GM21576 (cell line): ENCODE data around the gene ELP4.

Experiments
- ATAC-seq: cut with Tn5 transposase; IDR thresholded peaks from one replicate; pipeline ENCODE4 v1.9.1; 2021; ENCODE audit warnings: mild to moderate bottlenecking, moderate library complexity; ENCODE audit not compliant: unreplicated experiment

Gene ELP4

DNA sequence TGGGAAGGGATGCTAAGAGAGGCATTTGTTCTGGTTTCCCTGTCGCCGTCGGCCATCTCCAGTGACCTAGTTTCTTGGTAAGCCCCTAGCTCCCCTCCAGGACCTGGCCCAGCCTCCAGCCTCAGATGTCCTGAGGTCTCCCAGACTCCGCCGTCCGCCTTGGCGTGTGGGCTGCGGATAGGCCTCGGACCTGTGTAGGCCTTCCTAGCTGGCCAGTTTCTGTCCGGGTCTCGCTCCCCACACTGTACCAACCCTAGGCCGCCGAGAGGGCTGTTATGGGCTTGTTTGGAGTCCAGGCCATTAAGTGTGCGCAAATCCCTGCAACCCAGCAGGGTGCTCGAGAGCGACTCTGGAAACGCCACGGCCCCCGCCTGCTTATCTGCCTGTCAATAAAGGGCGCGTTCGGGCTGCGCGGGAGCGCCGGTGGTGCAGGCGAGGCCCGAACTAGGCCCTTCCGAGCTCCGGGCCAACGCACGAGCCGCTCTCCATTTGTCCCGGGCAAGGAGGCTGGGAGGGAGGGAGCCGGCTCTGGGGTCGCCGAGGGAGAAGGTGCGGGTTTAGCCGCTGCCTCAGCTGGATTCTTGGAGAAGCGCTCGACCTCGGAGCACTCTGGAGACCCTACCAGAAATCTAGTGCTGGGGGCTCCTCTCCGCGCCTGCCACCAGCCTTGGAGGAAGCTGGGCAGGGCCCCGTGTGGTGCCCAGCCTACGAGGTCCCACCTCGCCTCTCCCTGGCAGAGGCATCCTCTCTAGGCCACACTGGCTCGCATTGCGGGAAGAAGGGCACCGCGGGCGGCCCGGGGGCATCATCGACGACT, 310.3 kb downstream of the ELP4 start:
- ATAC-seq = no peak

DNA sequence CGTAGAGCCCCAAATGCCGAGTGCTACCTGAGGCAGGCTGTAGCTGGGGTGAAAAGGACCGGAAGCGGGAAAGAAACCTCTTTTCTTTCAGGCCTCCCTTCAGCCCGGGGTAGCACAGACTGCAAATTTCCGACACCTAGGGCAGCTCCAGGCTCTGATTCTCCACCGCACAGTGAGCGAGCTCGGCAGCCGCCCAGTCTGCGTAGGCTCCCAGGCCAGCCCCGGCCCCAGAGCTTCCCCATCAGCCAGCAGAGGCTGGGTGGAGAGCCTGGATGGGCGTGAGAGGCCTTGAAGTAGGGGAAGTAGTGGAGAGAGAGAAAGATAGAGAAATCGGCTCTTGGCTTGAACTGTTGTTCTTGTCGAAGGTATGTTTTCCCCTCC, 310.9 kb downstream of the ELP4 start:
- no peak for ATAC-seq

DNA sequence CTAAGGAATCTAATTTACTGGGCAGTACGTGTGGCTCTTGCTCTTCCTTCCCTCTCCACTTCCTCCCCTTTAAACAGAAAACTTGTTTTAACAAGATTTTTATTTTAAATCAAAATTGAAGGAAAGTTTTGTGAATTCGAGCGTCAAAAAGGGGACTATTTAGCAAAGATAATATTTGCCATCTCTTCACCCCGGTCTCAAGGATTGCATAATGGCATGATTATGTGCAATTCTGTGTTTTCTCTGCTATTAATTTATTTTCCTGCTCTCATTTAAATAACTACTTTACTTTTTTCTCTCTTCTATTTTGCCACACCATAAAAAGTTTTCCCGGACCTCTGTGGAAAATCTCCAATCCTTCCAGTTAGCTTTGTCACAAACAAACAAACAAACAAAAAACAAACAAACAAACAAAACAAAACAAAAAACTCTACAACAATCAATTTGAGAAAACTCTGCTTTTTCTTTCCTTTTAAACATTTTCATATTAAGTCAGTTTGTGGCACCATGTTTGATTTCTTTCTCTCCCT, 311.7 kb downstream of the ELP4 start:
- ATAC-seq = no peak

DNA sequence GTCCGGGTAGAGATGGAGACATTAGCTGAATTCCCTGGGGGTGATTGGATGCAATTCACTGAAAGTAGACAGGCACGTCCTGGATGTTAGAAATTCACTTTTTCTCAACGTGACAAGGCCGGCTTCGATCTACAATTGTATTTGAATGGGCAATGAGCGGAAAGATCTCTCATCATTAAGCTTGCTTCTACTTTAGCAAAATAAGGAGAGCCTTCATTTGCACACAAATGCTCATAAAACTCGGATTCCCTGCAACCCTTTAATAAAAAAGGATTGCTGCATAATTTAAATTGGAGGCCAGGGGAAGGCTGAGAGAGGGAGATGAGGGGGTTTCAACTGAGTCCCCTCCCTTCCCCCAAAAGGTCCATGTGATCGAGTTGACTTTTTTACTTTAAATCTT, 312.2 kb downstream of the ELP4 start:
- ATAC-seq = no peak

DNA sequence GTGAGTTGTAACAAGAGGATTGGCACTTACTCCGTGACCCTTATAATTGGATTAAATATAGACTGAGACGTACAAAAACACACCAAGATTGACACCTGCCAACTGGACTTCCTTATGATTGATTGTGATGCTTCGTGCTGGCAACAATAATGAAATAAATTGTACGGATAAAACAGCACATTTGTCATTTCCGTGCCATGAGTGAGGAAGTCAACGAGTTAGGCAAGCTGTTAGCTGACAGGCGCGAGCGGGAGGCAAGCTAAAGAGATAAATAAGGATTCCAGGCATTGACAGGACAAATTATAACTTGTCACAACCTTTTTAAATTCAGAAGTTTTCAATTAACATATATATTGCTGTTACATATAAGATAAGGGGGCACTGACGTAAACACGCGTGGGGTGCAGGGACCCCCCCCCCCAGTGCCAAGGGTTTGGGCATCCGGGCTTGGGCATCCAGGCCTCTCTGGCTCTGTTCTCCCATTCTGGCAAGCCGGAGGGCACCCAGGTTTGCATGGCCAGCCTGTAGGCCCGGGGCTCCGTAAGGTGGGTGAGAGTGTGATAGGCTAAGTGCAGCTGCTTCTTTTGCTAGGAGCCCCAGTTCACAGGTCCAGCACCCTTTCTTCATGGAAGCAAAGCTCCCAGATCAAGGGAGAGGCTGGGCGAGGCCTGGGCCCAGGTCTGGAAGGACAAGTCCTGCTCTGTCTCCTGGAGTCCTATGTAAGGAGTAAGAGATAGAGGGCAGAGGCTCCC, 312.8 kb downstream of the ELP4 start:
- no peak for ATAC-seq

DNA sequence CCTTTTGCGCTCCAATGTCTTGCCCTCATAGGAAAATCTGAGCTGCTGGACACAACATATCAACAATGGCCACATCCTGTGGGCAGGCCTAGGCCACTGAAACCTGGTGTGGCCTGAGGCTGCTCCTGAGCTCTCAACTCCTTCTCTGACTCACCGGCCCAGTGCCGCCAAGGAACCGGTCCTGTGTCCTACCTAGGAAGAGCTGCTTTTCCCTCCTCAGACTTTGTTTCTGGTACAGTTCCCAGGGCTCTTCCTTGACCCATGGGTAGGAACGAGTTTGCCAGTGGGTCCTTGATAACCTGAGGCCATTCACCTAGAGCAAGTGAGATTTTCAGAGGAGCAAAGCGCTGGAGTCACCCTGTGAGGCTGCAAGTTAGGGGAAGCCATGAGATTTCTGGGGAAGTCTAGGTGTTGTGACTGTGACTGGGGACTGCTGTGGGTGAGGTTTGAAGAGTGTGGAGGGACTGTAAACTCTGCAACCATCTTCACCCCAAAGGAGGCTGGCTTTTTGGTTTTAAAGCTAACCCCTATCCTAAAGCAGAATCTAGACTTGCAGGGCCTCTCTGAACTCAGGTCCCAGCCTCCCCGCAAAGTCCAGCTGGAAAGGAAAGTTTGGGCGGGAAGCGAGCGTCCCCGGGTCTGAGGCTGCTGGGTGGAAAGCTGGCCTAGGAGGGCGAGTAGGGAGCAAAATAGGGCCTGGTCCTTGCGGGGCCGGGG, 313.5 kb downstream of the ELP4 start:
- no peak for ATAC-seq

DNA sequence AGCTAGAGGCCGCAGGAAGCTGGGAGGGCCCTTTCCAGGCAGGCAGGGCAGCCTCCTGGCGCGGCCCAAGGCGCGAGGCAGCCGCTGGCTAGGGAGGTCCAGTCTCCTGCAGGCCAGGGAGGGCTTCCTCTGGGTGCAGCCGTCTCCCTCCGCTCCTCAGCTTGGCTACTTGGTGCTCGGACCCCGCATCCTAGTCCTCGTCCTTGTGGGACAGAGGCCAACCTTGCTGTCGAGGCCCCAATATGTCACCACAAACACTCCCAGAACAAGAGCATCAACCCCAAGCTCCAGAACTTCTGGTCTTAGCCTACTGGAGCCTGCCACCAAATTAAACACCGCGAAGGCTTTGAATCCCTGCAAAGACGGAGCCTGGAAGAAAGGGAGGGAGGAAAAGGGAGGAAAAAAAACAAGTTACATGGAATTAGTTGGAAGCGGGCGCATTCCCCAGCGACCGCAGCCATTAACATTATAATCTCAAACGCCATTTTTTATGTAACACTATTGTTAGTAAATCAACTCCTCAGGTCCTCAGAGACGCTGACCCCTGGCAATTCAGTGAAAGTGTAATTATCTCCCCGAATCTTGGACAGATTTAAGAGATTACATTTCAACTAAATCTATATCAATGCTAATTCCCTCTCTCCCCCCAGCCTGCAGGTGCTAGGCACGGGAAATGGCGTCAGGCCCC, 314.2 kb downstream of the ELP4 start:
- no peak for ATAC-seq

DNA sequence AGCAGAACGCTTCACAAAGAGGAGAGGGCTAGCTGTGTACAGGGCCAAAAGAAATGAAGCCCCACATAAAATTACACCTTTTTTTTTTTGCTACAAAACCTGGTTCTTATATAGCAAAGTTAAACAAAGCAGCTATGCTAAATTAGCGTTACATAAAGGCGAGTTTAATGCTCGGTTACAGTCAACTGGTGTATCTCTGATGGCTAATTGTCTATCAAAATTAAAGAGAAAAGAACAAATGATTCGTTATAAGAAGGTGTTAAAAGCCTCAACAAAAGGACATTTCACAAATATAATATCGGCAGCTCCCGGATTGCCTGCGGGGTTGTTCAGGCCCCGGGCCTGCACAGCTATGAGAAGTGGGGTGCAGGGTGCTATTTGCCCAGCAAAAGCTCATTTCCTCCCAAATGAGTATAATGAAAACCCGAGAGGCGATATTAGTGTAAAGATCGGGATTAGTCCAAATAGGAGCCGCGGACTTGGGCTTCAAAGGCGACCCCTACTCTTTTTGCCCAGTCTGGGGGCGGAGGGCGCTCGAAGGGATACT, 314.8 kb downstream of the ELP4 start:
- no peak for ATAC-seq

DNA sequence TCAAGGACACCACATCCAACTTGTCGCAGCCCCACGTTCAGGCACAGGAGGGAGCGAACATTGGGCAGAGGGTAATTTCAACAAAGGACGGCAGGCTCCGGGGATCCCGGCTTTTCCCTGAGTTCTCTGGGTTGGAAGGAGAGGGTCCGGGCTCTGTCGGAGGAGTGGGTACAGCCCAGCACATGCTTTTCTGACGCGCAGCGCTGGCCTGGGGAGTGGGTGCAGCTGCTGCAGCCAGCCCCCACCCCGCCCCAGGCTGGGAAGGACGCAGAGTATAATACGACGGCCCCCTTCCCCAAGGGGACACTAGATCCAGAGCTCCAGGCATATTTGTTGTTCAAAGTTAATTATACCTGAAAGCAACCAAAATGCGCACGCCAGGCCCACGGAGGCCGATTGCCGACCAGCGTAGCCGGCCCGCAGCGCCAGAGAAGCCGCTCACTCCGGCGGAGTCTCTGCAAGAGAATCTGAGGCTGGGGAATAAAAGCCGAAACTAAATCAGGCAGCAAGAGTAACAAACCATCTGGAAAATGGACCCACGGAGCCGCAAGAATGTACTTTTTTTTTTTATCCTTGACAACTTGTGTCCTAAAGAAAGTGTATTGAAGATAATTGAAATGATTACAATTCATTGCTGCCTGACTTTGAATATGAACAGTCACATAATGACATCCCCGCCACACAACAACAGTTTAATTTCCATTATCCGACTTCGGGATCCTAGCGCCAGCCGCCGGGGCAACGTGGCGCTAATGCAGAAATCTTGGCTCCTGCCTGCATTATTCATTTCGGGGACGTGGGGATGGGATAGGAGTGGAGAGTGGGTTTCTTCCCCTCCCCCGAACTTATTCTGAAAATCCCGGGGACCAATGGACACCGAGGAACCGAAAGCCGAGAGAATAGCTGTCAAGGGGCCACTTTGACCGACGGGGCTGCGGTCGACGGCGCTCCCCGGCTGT, 315.6 kb downstream of the ELP4 start:
- ATAC-seq = no peak

DNA sequence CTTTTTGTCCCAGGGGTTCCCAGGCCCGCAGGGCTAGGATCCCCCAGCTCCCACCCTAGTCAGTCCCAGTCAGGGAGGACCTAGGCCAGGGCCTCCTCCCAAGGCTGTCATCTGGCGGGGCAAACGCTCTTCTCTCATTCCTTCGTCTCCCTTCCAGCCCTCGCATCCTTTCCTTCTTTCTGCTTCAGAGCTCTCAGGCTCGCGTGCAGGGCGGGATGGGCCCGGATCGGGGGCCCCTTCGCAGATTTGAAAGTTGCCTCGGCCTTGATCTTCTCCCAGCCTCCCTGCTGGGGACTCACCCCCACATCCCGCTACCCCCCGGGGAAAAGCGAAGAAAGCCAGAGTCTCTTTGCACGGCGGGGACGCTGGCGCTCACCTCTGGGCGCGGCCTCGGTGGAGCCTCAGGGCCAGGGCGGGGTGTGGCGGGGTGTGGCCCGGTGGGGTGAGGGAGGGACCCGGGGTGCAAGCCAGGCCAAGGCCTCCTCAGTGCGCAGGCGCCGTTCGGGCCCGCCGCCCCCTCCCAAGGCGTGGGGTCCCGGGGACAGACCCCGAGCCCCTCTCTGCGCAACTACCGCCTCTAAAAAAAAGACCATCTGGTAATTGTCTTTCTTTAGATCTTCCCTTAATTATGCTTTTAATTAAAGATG, 316.4 kb downstream of the ELP4 start:
- ATAC-seq = no peak

DNA sequence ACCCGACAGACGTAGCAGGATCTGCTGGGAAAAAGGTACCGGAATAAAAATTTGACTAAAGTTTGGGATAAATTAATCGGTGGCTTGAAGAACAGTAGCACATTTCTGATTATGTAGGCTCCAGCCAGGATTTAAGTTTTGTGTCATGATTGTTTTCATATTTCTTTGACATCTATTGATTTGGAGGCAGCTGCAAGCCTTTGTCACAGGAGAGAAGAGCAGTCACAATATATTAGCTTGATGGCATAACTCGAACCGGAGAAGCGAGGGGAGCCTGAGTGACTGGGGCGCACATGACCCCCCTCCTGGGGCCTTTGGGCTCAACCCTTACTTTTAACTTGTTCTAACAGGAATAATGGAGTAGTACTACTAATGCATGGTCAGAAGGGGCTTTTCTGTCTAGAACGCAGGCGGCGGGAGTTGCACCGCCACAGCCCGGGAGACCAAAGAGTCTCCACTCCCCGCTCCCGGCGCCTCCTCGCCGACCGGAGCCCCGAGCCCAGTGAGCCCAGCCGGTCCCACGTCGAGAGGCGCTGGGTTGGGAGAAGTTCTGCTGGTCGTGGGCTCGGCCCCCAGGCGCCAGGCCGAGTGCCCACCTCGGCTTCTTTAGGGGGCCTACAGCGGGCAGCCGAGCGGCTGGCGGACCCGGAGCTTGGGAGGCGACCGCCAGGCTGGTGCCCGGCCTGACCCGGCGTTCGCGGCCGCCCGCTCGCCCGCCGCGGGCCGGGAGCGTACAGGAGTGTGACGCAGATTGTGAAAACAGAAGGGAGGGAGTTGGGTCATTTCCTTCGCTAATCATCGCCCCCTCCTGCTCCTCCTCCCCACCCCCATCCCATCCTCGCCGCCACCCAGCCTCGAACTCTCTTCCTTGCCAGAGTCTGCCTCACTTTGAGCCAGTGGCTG, 317.2 kb downstream of the ELP4 start:
- ATAC-seq = no peak

DNA sequence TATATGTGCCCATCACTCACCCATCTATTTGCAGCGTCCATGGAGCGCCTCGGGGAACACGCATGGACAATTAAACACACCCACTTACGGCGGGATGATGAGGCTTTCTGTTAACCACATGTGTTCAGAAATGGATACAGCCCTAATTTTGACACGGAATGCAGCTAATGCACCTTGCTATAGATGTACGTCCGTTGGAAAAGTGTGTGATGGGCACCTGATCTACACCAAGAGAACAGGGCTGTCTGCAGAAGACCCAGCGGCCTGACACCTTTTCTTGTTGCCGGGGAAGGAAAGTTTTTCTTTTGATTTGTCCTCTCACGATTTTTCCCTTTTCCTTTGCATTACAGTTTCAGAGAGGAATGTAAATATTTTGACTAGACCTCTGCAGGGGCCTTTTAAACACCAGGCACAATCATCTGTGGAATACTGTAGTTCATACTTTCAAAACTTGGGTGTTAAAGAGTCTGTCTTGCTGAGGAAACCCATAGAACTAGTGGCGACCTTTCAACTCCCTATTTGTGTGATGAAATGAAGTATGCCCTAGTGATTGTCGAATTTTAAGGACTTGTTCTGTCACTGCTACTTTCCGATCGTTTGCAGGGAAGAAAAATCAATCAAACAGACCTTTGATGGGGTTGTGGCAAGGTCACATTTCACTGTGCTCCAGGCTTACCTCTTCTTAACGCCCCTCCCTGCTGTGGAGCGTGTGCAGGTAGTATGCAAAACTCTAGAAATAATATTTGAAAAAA, 318.1 kb downstream of the ELP4 start:
- no peak for ATAC-seq

DNA sequence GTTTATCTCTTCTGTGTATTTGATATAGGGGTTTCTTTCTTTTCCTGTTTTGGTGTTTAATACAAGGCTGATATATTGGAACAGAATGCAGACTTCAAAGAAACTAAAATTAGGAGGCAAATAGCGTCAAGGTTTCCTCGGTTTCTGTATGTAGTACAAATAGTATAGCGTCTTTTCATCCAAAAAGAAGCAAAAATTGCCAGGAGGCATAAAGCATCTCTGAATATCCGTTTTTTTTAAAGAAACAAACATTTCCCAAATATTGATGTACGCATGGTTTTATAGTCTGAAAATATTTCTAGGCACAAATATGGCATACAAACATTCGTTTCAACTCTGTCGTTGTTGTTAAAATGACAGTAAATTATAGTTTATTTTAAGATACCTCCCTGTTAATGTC, 318.6 kb downstream of the ELP4 start:
- ATAC-seq = no peak

DNA sequence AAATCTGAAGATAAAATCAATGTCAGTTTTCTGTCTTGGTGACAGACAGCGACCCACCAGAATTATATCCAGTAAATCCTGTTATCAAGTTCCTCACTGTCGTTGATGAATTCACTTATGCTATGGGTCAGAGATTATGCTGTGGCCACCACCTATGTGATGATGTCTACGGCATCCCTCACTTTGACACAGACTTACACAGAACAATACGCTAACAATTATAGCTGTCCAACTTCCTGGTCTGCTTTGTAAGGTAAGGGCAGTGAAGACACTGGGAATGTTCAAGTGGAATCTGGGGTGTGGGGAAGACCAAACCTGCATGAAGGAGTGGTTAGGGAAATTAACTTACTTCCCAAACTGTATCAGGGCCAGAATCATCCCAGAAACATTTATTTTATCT, 320.8 kb downstream of the ELP4 start:
- ATAC-seq = no peak

DNA sequence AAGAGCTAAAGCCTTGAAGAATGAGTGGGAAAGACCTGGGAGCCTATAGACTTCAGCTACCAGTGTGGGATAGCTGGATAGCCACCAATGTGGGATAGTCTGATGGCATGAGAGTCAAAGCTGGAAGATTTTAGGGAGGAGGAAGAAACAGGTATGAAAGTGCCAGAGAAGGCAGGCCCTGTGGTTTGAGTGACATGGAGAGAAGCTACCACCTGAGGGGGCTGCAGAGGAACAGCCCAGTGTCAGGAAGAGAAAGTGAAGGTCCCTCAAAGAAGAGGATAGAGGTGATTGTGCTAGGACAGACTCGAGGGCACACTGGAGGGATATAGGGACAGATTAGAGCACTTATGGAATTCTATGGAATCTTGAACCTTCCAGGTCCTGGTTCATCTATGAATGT, 324.7 kb downstream of the ELP4 start:
- ATAC-seq = no peak
